ENCODE results near the gene FAM9C. TPM values are rescaled to one million over a fixed set of nuclear protein-coding genes. Genes with fewer than 3 reads are reported as not detected.
"Not testable (repeated sequence)": the region's sequence is repeated elsewhere in the genome, so short reads cannot be mapped to it uniquely, and the experiment has no call there.

The FAM9C gene
- polyA plus RNA-seq, 1 donor (not counting 4 experiments of a cell fraction or from before 2014, with no cell fraction given) = not detected

- H2AFZ ChIP-seq (ENCODE audit: control insufficient read depth, low read length); H3K27me3 ChIP-seq (ENCODE audit: control insufficient read depth, extremely low read depth, insufficient read depth, low read length); H3K9me1 ChIP-seq (ENCODE audit: control insufficient read depth, extremely low read depth, insufficient read depth, low read length); H3K79me2 ChIP-seq (ENCODE audit: control insufficient read depth, insufficient read depth, low read length); H3K9me3 ChIP-seq (ENCODE audit: control insufficient read depth, low read depth, low read length); H3K4me1 ChIP-seq (ENCODE audit: control insufficient read depth, extremely low read depth, insufficient read depth, low read length); FAIRE-seq; H4K20me1 ChIP-seq (ENCODE audit: control insufficient read depth, extremely low read depth, insufficient read depth, low read length); H3K36me3 ChIP-seq (ENCODE audit: control insufficient read depth in 2 of 2, extremely low read depth in 1 of 2, insufficient read depth in 2 of 2, low read length in 2 of 2); H3K9ac ChIP-seq (ENCODE audit: control insufficient read depth, extremely low read depth, insufficient read depth, low read length); H3K4me2 ChIP-seq (ENCODE audit: control insufficient read depth, extremely low read depth, insufficient read depth, low read depth, low read length); H3K4me3 ChIP-seq (ENCODE audit: control insufficient read depth in 2 of 3, extremely low read depth in 1 of 3, insufficient read depth in 2 of 3, low read depth in 1 of 3, low read length in 3 of 3); H3K27ac ChIP-seq (ENCODE audit: control insufficient read depth, insufficient read depth, low read length); DNase-seq (ENCODE audit: low read depth, low spot score); dilution Hi-C loops (cut with MboI; ENCODE audit: extremely low pct_ligation_motif_present, low sequenced_read_pairs): not testable (repeated sequence)
Measured at GRCh38 chrX:13061215-13061708, 16.8 kb upstream of the FAM9C start.

GRCh38 chrX:13059637-13060499 is 15.4 kb upstream of the FAM9C start:
- dilution Hi-C loops (cut with MboI; ENCODE audit: extremely low pct_ligation_motif_present, low sequenced_read_pairs) = no loop called here
- no peaks in the 10 kb centered on the region for H3K36me3 ChIP-seq (ENCODE audit: control insufficient read depth in 2 of 2, extremely low read depth in 1 of 2, insufficient read depth in 2 of 2, low read length in 2 of 2)
- H3K4me3 ChIP-seq (ENCODE audit: control insufficient read depth in 2 of 3, extremely low read depth in 1 of 3, insufficient read depth in 2 of 3, low read depth in 1 of 3, low read length in 3 of 3) = no peak overlapping the region
- no peak overlapping the region for H3K27ac ChIP-seq (ENCODE audit: control insufficient read depth, insufficient read depth, low read length)
- H3K4me1 ChIP-seq (ENCODE audit: control insufficient read depth, extremely low read depth, insufficient read depth, low read length) = no peaks in the 10 kb centered on the region
- H3K79me2 ChIP-seq (ENCODE audit: control insufficient read depth, insufficient read depth, low read length) = no peaks in the 10 kb centered on the region
- no peaks in the 10 kb centered on the region for H4K20me1 ChIP-seq (ENCODE audit: control insufficient read depth, extremely low read depth, insufficient read depth, low read length)
- FAIRE-seq (no peak), DNase-seq (ENCODE audit: low read depth, low spot score) (no peak)
- TF ChIP-seq EZH2 (IDR thresholded peaks at IDR 0.05; ENCODE audit: low read length) (no peak), CTCF (optimal IDR thresholded peaks at IDR 0.05 in 1 of 3, IDR thresholded peaks at IDR 0.05 in 1 of 3, conservative IDR thresholded peaks at IDR 0.05 in 1 of 3; ENCODE audit: extremely low read depth in 1 of 3, insufficient read depth in 2 of 3, low read length in 3 of 3) (no peak)
- H3K9ac ChIP-seq (ENCODE audit: control insufficient read depth, extremely low read depth, insufficient read depth, low read length) = no peak overlapping the region
- no peaks in the 10 kb centered on the region for H3K27me3 ChIP-seq (ENCODE audit: control insufficient read depth, extremely low read depth, insufficient read depth, low read length)
- H2AFZ ChIP-seq (ENCODE audit: control insufficient read depth, low read length) = no peak overlapping the region
- no peaks in the 10 kb centered on the region for H3K9me3 ChIP-seq (ENCODE audit: control insufficient read depth, low read depth, low read length)
- no peaks in the 10 kb centered on the region for H3K9me1 ChIP-seq (ENCODE audit: control insufficient read depth, extremely low read depth, insufficient read depth, low read length)
- H3K4me2 ChIP-seq (ENCODE audit: control insufficient read depth, extremely low read depth, insufficient read depth, low read depth, low read length) = no peak overlapping the region
